H1 (cell line): ENCODE measurements around the gene PHACTR1. TPM values are rescaled to one million over a fixed set of nuclear protein-coding genes. Genes with fewer than 3 reads are reported as not detected.

Source experiments
- POU5F1 ChIP-seq: IDR thresholded peaks from 2 replicates; pipeline ENCODE4 v1.6.1; 2011; ENCODE audit warnings: low read depth, mild to moderate bottlenecking, low read length, moderate library complexity
- SIRT6 ChIP-seq: IDR thresholded peaks from one replicate; pipeline ENCODE4 v1.7.1; 2012; ENCODE audit warnings: low read length, inconsistent platforms
- SP2 ChIP-seq: IDR thresholded peaks from 2 replicates; pipeline ENCODE4 v1.6.1; 2012; ENCODE audit warnings: mild to moderate bottlenecking, low read length, inconsistent platforms
- polyA plus RNA-seq, 7 experiments: library from polyadenylated mRNA; depleted of rRNA in 3 of 7; stranded (reverse) in 5 of 7; unstranded in 2 of 7; fragments of >200 nt in 5 of 7; fragments of 200-250 nt in 2 of 7; gene quantifications; 1 replicate in 5 of 7; 2 replicates in 1 of 7; 4 replicates in 1 of 7; pipeline versions ENCODE4 v1.2.1 to v1.2.3, GENCODE V29; 2011 to 2013; ENCODE audit warnings: missing spikeins in 2 of 7, mixed read lengths in 2 of 7
- total RNA-seq: library from RNA; stranded (reverse); fragmentation: NEBNext Ultra II Directional; extraction: Animal tissue kit (Norgen Biotek cat#: 25700); gene quantifications from 2 replicates; pipeline ENCODE4 v1.2.1, GENCODE V29; 2021

PHACTR1 gene
- total and polyA plus RNA-seq, 2 of the 8 experiments (the other 6 are each of a cell fraction or from before 2014, with no cell fraction given), result 3.9 to 17.1 TPM

DNA sequence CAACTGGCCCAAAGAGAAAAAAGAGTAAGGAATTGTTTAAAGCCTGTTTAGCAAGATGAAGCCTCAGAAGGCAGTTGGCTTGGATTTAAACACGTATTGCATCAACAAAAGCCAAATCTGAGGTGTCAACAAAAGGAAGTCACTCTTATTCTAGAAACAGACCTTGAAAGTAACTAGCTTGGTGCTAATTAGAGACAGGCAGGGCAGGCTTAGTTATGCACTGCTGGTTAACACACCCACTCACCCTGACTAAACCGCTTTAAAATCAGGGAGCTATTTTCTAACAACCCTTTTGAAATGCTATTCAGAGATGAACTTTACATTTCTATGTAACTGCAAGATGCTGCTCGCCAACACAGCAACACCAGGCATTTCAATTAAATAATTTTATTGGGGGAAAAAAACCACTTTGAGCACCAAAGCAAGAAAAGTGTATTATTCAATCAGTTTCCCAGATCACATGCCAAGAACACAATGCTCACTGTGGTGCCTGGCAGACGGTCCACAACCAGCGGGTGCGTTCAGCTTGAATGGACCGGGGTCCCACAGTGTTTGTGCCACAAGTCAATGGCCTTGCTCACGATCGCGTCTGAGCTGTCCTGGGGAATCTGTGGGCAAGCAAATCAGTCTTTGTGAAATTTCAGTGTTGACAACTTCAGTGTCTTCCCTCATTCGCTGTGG is 588.2 kb downstream of the PHACTR1 start (continued):
- TF ChIP-seq SIRT6 (no peak), SP2 (no peak), POU5F1 (no peak)
